Stimulated activated naive CD4-positive, alpha-beta T cell treated with Interleukin-2 at 50 U/mL for 16 hours (primary cell): ENCODE results near the gene SFMBT2.

ENCODE experiments used
- DNase-seq: peaks from one replicate; lab custom pipeline; 2025; lab: John Stamatoyannopoulos, UW

The SFMBT2 gene

GRCh38 chr10:7298495-7298894 lies 112.3 kb downstream of the SFMBT2 start:
- DNase-seq, result no peak

GRCh38 chr10:7297094-7297493 lies 113.7 kb downstream of the SFMBT2 start:
- DNase-seq, result no peak

- no peak for DNase-seq
These were observed 114.2 kb downstream of the SFMBT2 start for GRCh38 chr10:7296648-7297047.

- no peak for DNase-seq
These were observed 114.8 kb downstream of the SFMBT2 start for GRCh38 chr10:7296076-7296475.

- DNase-seq, result no peak
These were observed 117.4 kb downstream of the SFMBT2 start for GRCh38 chr10:7293378-7293920.

GRCh38 chr10:7291487-7292270 lies 119.2 kb downstream of the SFMBT2 start:
- no peak for DNase-seq

GRCh38 chr10:7288060-7288690 lies 122.7 kb downstream of the SFMBT2 start:
- DNase-seq, result no peak

GRCh38 chr10:7287377-7287776 lies 123.5 kb downstream of the SFMBT2 start:
- no peak for DNase-seq

- DNase-seq, result no peak
These were observed 125.1 kb downstream of the SFMBT2 start for GRCh38 chr10:7285522-7286322.

GRCh38 chr10:7283246-7283645 lies 127.6 kb downstream of the SFMBT2 start:
- DNase-seq, result no peak

GRCh38 chr10:7282457-7282856 lies 128.4 kb downstream of the SFMBT2 start:
- no peak for DNase-seq

- DNase-seq, result no peak
These were observed 129.4 kb downstream of the SFMBT2 start for GRCh38 chr10:7281429-7281828.

- DNase-seq, result no peak
These were observed 131.5 kb downstream of the SFMBT2 start for GRCh38 chr10:7279303-7279702.

- no peak for DNase-seq
These were observed 133.0 kb downstream of the SFMBT2 start for GRCh38 chr10:7277867-7278266.

GRCh38 chr10:7277432-7277831 lies 133.4 kb downstream of the SFMBT2 start:
- no peak for DNase-seq

- peak; percentile 7 for DNase-seq
These were observed 134.9 kb downstream of the SFMBT2 start for GRCh38 chr10:7275761-7276440.

GRCh38 chr10:7274293-7274692 lies 136.5 kb downstream of the SFMBT2 start:
- no peak for DNase-seq

GRCh38 chr10:7272008-7272407 lies 138.8 kb downstream of the SFMBT2 start:
- DNase-seq, result peak; percentile 4

- no peak for DNase-seq
These were observed 140.8 kb downstream of the SFMBT2 start for GRCh38 chr10:7269988-7270387.

- DNase-seq, result no peak
These were observed 143.7 kb downstream of the SFMBT2 start for GRCh38 chr10:7267142-7267541.

- no peak for DNase-seq
These were observed 145.3 kb downstream of the SFMBT2 start for GRCh38 chr10:7265396-7266123.
